OCI-LY1 (cell line): ENCODE data around the gene DHH.

Experiments used
- CTCF ChIP-seq: fragments of 200-600 bp; sonication (generic), shearing (Covaris generic); IDR thresholded peaks from 2 replicates; pipeline ENCODE4 v1.5.1; 2017; ENCODE audit warnings: mild to moderate bottlenecking, antibody characterized with exemption, low read length, moderate library complexity, mixed read lengths
- EZH2 ChIP-seq: fragments of 200-600 bp; sonication (generic), shearing (Covaris generic); IDR thresholded peaks from 2 replicates; pipeline ENCODE4 v1.8.0; 2017; ENCODE audit warnings: borderline replicate concordance, mixed run types, mild to moderate bottlenecking, antibody characterized with exemption, low read length, moderate library complexity, mixed read lengths

- peak; percentile 79 for TF ChIP-seq CTCF
- TF ChIP-seq EZH2, result no peak
These were observed 3.4 kb upstream of the DHH start for GRCh38 chr12:49098035-49098451.
